Neural progenitor cell (in vitro differentiated cells): ENCODE results near the gene POGLUT2. TPM values are rescaled to one million over a fixed set of nuclear protein-coding genes. Genes with fewer than 3 reads are reported as not detected.

Experiments used
- DNase-seq: peaks from one replicate; pipeline ENCODE4 v3.0.0-alpha.2; 2016; ENCODE audit warnings: low spot score
- H2AFZ ChIP-seq: fragments of 200-600 bp; sonication (generic); replicated peaks from 2 replicates; pipeline ENCODE4 v1.6.1; 2016; ENCODE audit warnings: antibody characterized with exemption
- H3F3A ChIP-seq: fragments of 200-600 bp; sonication (generic); 2 replicates; pipeline ENCODE4 v1.6.1; 2016; ENCODE audit warnings: antibody characterized with exemption, low read depth
- H3K27ac ChIP-seq: fragments of 200-600 bp; sonication (generic); 2 replicates; pipeline ENCODE4 v1.5.1; 2016; ENCODE audit warnings: mild to moderate bottlenecking
- H3K27me3 ChIP-seq: fragments of 200-600 bp; sonication (generic); 2 replicates; pipeline ENCODE4 v1.6.1; 2016; ENCODE audit warnings: mild to moderate bottlenecking, moderate library complexity
- H3K36me3 ChIP-seq: fragments of 200-600 bp; sonication (generic); 2 replicates; pipeline ENCODE4 v1.5.1; 2016
- H3K4me1 ChIP-seq: fragments of 200-600 bp; sonication (generic); 2 replicates; pipeline ENCODE4 v1.6.1; 2016; ENCODE audit warnings: mixed run types
- H3K4me2 ChIP-seq: fragments of 200-600 bp; sonication (generic); 2 replicates; pipeline ENCODE4 v1.6.1; 2016
- H3K4me3 ChIP-seq: fragments of 200-600 bp; sonication (generic); 2 replicates; pipeline ENCODE4 v1.5.1; 2016
- H3K79me2 ChIP-seq: fragments of 200-600 bp; sonication (generic); 2 replicates; pipeline ENCODE4 v1.6.1; 2016; ENCODE audit warnings: low read depth
- H3K9ac ChIP-seq: fragments of 200-600 bp; sonication (generic); 2 replicates; pipeline ENCODE4 v1.6.1; 2016
- H3K9me3 ChIP-seq: fragments of 200-600 bp; sonication (generic); 2 replicates; pipeline ENCODE4 v1.5.1; 2016; ENCODE audit warnings: low read depth
- H4K20me1 ChIP-seq: fragments of 200-600 bp; sonication (generic); 2 replicates; pipeline ENCODE4 v1.6.1; 2016; ENCODE audit warnings: low read depth
- H3K27ac Mint-ChIP-seq: 3 replicates; pipeline ENCODE4 v1.8.0; 2021; ENCODE audit warnings: mixed read lengths
- H3K27me3 Mint-ChIP-seq: 2 replicates; pipeline ENCODE4 v1.8.0; 2022; ENCODE audit warnings: low read depth, mild to moderate bottlenecking, inconsistent platforms, moderate library complexity, mixed read lengths; ENCODE audit not compliant: insufficient read depth
- H3K36me3 Mint-ChIP-seq: 3 replicates; pipeline ENCODE4 v1.8.0; 2021; ENCODE audit warnings: mixed read lengths
- H3K4me1 Mint-ChIP-seq: 3 replicates; pipeline ENCODE4 v1.8.0; 2021; ENCODE audit warnings: mixed read lengths
- H3K4me3 Mint-ChIP-seq: 3 replicates; pipeline ENCODE4 v1.8.0; 2021; ENCODE audit warnings: mild to moderate bottlenecking, moderate library complexity, mixed read lengths
- H3K9me3 Mint-ChIP-seq: 3 replicates; pipeline ENCODE4 v1.8.0; 2020; ENCODE audit warnings: mixed read lengths
- CTCF ChIP-seq: fragments of 200-600 bp; sonication (generic); IDR thresholded peaks from 2 replicates; pipeline ENCODE4 v1.5.1; 2017; ENCODE audit warnings: antibody characterized with exemption, mild to moderate bottlenecking
- EZH2 ChIP-seq: fragments of 200-600 bp; sonication (generic); IDR thresholded peaks from 2 replicates; pipeline ENCODE4 v1.6.1; 2017; ENCODE audit warnings: antibody characterized with exemption, mild to moderate bottlenecking, moderate library complexity
- EZH2phosphoT487 ChIP-seq: fragments of 200-600 bp; sonication (generic); IDR thresholded peaks from 2 replicates; pipeline ENCODE4 v1.6.1; 2017; ENCODE audit warnings: antibody characterized with exemption
- total RNA-seq: library from RNA; depleted of rRNA; stranded (reverse); fragments of >200 nt; gene quantifications from 2 replicates; pipeline ENCODE4 v1.2.3, GENCODE V29; 2015; ENCODE audit warnings: low replicate concordance

Gene POGLUT2
- total RNA-seq, 1 donor from 2014 or later, result 33.5 TPM

- peaks cover 4% of the 10 kb centered on the region for H3K4me1 Mint-ChIP-seq
- Histone ChIP-seq H3K4me2 (no peak overlapping the region), H3K4me3 (no peak overlapping the region), H3K27me3 (peaks cover 5% of the 10 kb centered on the region), H3F3A (no peaks in the 10 kb centered on the region), H3K9me3 (no peaks in the 10 kb centered on the region), H3K4me1 (peaks cover 3% of the 10 kb centered on the region), H3K79me2 (peaks cover 2% of the 10 kb centered on the region), H3K36me3 (no peaks in the 10 kb centered on the region), H4K20me1 (no peaks in the 10 kb centered on the region), H2AFZ (no peak overlapping the region), H3K9ac (no peak overlapping the region), H3K27ac (no peak overlapping the region)
- TF ChIP-seq EZH2, result no peak
- DNase-seq, result peak; percentile 45
- H3K27me3 Mint-ChIP-seq, result peaks cover 3% of the 10 kb centered on the region
- peaks cover 25% of the 10 kb centered on the region for H3K36me3 Mint-ChIP-seq
- H3K27ac Mint-ChIP-seq, result no peak overlapping the region
- H3K9me3 Mint-ChIP-seq, result peaks cover 10% of the 10 kb centered on the region
- no peak overlapping the region for H3K4me3 Mint-ChIP-seq
Observed at GRCh38 chr13:102777736-102778135, 21.0 kb downstream of the POGLUT2 start.

GRCh38 chr13:102776271-102776670 lies 22.5 kb downstream of the POGLUT2 start:
- Histone ChIP-seq H3F3A (no peaks in the 10 kb centered on the region), H3K79me2 (peaks cover 9% of the 10 kb centered on the region), H3K9me3 (no peaks in the 10 kb centered on the region), H3K4me1 (peaks cover 3% of the 10 kb centered on the region), H3K36me3 (no peaks in the 10 kb centered on the region), H3K27me3 (peaks cover 9% of the 10 kb centered on the region), H2AFZ (no peak overlapping the region), H3K4me3 (no peak overlapping the region), H3K4me2 (no peak overlapping the region), H3K9ac (no peak overlapping the region), H4K20me1 (no peaks in the 10 kb centered on the region), H3K27ac (no peak overlapping the region)
- H3K9me3 Mint-ChIP-seq, result peaks cover 6% of the 10 kb centered on the region
- peaks cover 14% of the 10 kb centered on the region for H3K4me1 Mint-ChIP-seq
- H3K27ac Mint-ChIP-seq, result no peak overlapping the region
- no peak overlapping the region for H3K4me3 Mint-ChIP-seq
- no peak for DNase-seq
- peaks cover 3% of the 10 kb centered on the region for H3K27me3 Mint-ChIP-seq
- H3K36me3 Mint-ChIP-seq, result peaks cover 16% of the 10 kb centered on the region
- TF ChIP-seq CTCF (no peak), EZH2 (no peak), EZH2phosphoT487 (no peak)

GRCh38 chr13:102774591-102775520 lies 23.9 kb downstream of the POGLUT2 start:
- Histone ChIP-seq H2AFZ (no peak overlapping the region), H3K4me3 (no peak overlapping the region), H3K9ac (no peak overlapping the region), H4K20me1 (no peaks in the 10 kb centered on the region), H3K4me1 (peaks cover 3% of the 10 kb centered on the region), H3F3A (no peaks in the 10 kb centered on the region), H3K9me3 (no peaks in the 10 kb centered on the region), H3K36me3 (no peaks in the 10 kb centered on the region), H3K27ac (no peak overlapping the region), H3K27me3 (peaks cover 9% of the 10 kb centered on the region), H3K4me2 (no peak overlapping the region), H3K79me2 (peaks cover 9% of the 10 kb centered on the region)
- Mint-ChIP-seq H3K27me3 (peaks cover 3% of the 10 kb centered on the region), H3K36me3 (peaks cover 10% of the 10 kb centered on the region), H3K9me3 (peaks cover 3% of the 10 kb centered on the region), H3K4me1 (peaks cover 15% of the 10 kb centered on the region), H3K4me3 (peak overlapping the region; percentile 92), H3K27ac (no peak overlapping the region)
- TF ChIP-seq EZH2phosphoT487 (no peak), EZH2 (no peak), CTCF (no peak)
- DNase-seq, result peak; percentile 12

- H3K27ac ChIP-seq, result no peak overlapping the region
- H3K4me2 ChIP-seq, result peak overlapping the region; percentile 82
- H3K27me3 ChIP-seq, result peaks cover 9% of the 10 kb centered on the region
- Mint-ChIP-seq H3K36me3 (peaks cover 10% of the 10 kb centered on the region), H3K9me3 (peaks cover 3% of the 10 kb centered on the region), H3K4me1 (peaks cover 15% of the 10 kb centered on the region), H3K27me3 (peaks cover 3% of the 10 kb centered on the region), H3K4me3 (peak overlapping the region; percentile 92), H3K27ac (no peak overlapping the region)
- H3K4me1 ChIP-seq, result peaks cover 3% of the 10 kb centered on the region
- peak overlapping the region; percentile 42 for H2AFZ ChIP-seq
- no peak for TF ChIP-seq EZH2
- TF ChIP-seq CTCF, result no peak
- no peak for TF ChIP-seq EZH2phosphoT487
- H4K20me1 ChIP-seq, result no peaks in the 10 kb centered on the region
- no peaks in the 10 kb centered on the region for H3K36me3 ChIP-seq
- H3F3A ChIP-seq, result no peaks in the 10 kb centered on the region
- H3K9me3 ChIP-seq, result no peaks in the 10 kb centered on the region
- H3K79me2 ChIP-seq, result peaks cover 9% of the 10 kb centered on the region
- H3K4me3 ChIP-seq, result no peak overlapping the region
- H3K9ac ChIP-seq, result no peak overlapping the region
- DNase-seq, result no peak
Observed at GRCh38 chr13:102774214-102774568, 24.6 kb downstream of the POGLUT2 start.
